Neural cell (in vitro differentiated cells): Measurements from ENCODE around the gene ARL6IP4.

Source experiments
- CTCF ChIP-seq: fragments of 450-650 bp; IDR thresholded peaks from 2 replicates; pipeline ENCODE4 v1.5.1; 2014; ENCODE audit warnings: antibody characterized with exemption, mild to moderate bottlenecking, moderate library complexity; ENCODE audit not compliant: poor library complexity, severe bottlenecking
- RAD21 ChIP-seq: fragments of 450-650 bp; conservative IDR thresholded peaks from 2 replicates; pipeline ENCODE4 v1.6.1; 2014; ENCODE audit warnings: antibody characterized with exemption, mild to moderate bottlenecking, moderate library complexity
- SMC3 ChIP-seq: fragments of 450-650 bp; conservative IDR thresholded peaks from 2 replicates; pipeline ENCODE4 v1.6.1; 2014; ENCODE audit warnings: antibody characterized with exemption, mild to moderate bottlenecking, moderate library complexity; ENCODE audit not compliant: poor library complexity
- TAF1 ChIP-seq: IDR thresholded peaks from 2 replicates; pipeline ENCODE4 v1.6.1; 2012; ENCODE audit warnings: low read depth

GRCh38 chr12:123028475-123028874, 48.0 kb downstream of the ARL6IP4 start:
- TF ChIP-seq CTCF: no peak
- TF ChIP-seq TAF1: no peak
- TF ChIP-seq RAD21: no peak
- no peak for TF ChIP-seq SMC3
